HG03139 (cell line): ENCODE data around the gene LASP1.

Source experiments
- ATAC-seq: cut with Tn5 transposase; IDR thresholded peaks from one replicate; pipeline ENCODE4 v1.9.1; 2021; ENCODE audit not compliant: unreplicated experiment

LASP1 gene

GRCh38 chr17:38868817-38869525 lies 887 bp upstream of the LASP1 start:
- ATAC-seq = peak; percentile 29

GRCh38 chr17:38870259-38871165 lies 654 bp downstream of the LASP1 start:
- no peak for ATAC-seq

- ATAC-seq = no peak
Observed at GRCh38 chr17:38871247-38872015, 1.6 kb downstream of the LASP1 start.

DNA sequence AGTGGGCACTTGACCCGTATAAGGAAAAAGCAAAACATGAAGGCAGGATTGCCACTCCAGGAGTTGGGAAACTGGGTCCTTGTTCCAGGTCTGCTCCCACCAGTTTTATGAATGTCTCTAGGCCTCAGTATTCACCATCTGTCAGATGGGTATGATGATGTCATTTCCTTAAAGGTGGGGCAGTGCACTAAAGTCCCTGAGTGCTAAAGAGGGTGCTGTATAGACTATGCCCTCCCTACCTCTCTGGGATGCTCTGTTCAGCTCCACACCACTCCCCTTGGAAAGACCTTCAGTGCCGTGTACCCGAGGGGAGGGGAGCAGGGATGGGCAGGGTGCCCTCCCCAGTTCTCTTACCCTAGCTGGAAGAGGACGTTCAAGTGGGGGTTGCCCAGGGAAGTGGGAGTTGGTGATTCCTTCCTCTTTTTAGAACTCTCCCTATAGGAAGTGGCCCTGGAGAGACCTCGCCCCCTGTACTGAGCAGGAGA lies 2.2 kb downstream of the LASP1 start:
- no peak for ATAC-seq

GRCh38 chr17:38872671-38873385 lies 3.0 kb downstream of the LASP1 start:
- ATAC-seq = no peak

GRCh38 chr17:38873640-38874380 lies 4.0 kb downstream of the LASP1 start:
- ATAC-seq = no peak

DNA sequence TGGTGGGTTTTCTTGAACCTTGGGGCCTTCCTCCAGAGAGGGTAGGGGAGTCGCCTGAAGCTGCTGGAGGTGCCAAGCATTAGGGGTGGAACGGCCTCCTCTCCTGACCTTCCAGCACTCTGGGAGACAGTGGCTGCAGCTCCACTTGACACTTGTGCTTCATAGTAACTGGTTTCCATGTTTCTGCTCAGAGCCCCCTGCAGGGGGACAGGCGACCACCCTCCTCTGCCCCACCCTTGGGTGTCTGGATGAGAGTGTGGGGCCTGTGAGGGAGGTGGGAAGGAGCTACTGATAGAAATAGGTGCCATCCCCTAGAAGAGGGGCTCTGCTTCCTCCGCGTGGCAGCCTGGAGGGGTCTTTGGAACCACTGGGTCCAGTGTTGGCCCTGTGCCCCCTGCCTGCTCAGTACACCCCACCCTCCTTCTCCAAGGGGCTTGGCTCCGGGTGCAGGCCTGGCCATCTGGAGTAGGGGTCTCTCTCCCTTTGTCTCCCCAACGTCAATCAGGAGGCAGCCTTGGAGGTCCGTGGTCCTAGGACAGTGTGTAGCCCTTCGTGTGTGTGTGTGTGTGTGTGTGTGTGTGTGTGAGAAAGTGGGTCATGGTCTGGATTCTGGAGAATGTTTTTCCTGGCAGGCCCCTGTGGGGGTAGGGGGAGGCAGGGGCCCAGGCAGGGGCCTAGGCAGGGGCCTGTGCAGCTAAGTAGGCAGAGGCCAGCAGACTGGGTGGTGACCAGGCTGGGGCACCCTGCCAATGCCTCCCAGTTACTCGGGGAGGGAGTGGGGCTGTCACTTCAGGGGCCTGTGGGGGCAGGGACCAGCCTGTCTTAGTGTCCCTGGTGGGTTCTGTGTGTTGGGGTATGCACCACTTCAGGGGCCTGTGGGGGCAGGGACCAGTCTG lies 4.9 kb downstream of the LASP1 start:
- no peak for ATAC-seq

DNA sequence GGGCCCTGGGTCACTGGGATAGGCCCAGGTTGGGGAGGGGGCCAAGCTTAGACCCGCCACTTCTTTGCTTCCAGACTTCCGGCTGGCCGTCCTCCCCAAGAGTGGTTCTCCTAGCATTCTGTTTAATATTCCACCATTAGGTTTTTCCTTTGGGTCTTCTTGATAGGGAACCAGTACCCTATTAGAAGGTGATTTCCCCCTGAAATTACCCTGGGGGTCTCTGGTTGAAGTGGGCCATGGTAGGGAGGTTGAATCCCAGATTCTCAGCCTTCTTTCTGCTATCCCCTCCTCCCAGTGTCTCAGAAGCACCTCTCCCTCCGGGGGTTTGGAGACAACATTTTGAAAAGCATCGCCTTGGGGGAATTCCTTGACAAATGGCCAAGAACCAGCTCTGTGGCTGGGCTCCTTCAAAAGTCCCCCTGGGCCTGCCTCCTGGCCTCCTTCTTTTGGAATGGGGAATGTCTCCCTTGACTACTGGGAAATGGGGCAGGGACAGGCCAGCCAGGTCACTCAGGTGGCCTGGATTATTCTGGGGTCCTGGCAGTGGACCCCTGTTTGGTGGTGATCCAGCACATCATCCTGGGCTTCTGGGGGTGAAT lies 5.7 kb downstream of the LASP1 start:
- ATAC-seq = no peak

- no peak for ATAC-seq
Observed at GRCh38 chr17:38877130-38877851, 7.4 kb downstream of the LASP1 start.

DNA sequence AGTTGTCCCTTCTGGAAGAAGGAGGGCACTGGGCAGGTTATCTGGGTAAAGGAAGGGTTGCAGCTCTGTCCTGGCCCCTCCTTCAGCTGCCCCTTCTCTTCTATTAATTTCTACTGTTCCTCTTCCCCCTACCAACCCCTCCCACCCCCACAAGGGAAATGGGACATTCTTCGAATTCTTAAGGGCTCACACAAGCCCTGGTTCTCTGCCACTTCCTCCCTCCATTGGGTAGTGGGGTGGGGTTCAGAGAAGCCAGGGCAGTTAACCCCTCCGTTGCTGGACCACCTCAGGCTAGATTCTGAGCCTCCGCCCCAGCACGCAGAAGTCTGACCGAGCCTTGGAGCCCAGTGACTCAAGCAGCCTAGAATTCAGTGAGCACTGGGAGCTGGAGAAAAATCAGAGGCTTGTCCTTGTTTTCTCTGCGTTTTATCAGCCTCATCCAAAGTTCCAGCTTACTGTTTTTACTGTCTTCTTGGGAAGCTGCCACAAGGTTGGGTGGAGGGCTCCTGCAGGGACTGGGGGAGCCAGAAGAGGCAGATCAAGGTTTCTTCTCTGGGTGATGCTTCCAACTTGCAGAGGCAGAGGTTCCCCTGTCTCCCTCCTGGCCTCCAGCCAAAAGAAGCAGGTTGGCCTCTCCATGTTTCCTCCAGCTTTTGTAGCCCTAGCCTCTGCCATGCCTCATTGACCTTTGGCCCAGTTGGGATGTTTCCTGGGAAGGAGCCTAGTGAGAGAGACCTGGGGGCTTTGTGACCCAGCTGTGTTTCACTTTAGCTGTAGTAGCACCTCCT lies 10.2 kb downstream of the LASP1 start:
- no peak for ATAC-seq

DNA sequence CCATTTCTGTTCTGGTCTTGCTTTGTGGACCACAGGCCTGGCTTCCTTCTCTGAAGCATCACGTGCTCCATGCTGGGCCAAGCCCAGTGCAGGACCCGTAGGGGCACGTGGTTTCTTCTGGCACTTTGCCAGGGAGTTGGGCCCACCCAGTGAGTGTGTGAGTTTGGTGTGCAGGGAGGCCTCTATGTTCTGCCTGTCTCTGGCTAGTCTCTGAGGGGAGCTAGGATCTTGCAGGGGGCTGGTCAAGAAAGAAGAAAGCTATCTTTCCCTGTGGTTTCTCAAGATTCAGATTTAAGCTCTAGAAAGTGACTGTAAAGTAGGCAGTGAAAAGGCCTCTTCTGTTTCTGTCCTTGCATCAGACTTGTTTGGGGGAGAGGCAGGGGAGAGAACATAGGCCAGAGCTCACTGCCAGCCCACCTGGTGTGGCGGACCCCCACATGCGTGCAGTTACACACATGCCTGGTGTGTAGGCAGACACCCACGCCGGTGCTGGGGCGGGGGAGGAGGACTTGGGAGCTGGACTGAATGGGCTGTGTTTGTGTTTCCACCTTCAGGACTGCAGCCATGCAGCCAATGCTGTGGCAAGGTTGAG lies 11.8 kb downstream of the LASP1 start:
- no peak for ATAC-seq

DNA sequence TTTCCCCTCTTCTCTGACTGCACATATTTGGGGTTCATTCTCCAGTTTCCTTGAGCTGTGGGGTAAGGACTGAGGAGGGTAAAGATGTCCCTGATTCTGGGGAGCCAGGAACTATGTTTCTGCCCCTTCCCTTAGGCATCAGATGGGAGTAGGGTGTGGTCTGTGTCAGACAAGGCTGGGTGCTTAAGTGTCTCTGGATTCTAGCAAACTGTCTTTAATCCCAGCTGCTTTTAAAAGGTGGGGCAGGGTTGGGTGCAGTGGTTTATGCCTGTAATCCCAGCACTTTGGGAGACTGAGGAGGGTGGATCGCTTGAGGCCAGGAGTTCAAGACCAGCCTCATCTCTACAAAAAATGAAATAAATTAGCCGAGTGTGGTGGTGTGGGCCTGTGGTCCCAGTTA lies 13.0 kb downstream of the LASP1 start:
- ATAC-seq = no peak

- no peak for ATAC-seq
Observed at GRCh38 chr17:38883592-38884526, 14.0 kb downstream of the LASP1 start.

DNA sequence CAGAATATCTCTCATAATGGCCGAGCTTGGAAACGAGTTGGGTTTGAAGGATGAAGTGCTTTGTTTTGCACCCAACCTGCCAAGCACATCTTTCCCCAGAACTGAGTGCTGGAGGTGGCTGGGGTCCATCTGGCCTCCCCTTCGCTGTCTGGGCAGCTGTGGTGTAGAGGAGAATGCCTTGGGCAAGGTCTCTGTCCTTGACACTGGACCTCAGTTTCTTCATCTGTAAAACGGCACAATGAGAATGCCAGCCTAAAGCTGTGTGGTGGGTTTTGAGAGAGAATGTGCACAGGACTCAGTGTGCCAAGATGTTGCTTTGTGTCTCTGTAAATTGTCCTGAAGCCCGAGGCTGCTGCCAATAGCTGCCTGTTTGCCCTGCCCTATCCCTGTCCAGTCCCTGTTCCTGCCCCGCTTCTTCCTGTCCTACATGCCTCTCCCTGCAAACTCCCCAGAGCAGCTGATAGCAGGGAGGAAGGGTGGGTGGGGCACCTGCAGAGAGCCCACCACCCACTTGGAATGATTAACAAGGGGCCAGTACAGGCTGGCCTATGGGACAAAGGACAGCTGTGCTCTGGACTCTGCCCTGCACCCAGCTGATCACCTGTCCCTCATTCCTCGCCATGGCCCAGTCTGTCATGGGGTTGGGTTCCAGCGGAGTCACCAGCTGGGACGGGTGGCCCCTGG lies 15.3 kb downstream of the LASP1 start:
- ATAC-seq = no peak
